Measurements from ENCODE around the gene SLC18A3.

SLC18A3 gene

GRCh38 chr10:49610114-49610457, at the start of gene SLC18A3:
SLC18A3 (plus strand) TSS chr10:49610310; CDS start chr10:49610741, 431 bp downstream.
- no peak for DNase-seq (ENCODE audit: low read depth in 2 of 2)

- no peak for DNase-seq (ENCODE audit: low read depth in 2 of 2)
These were observed 49.6 kb upstream of the SLC18A3 start for GRCh38 chr10:49560526-49560925.

GRCh38 chr10:49562893-49563292, 47.2 kb upstream of the SLC18A3 start:
- DNase-seq (ENCODE audit: low read depth in 2 of 2) = no peak

GRCh38 chr10:49564461-49565009, 45.6 kb upstream of the SLC18A3 start:
- DNase-seq (ENCODE audit: low read depth in 2 of 2) = no peak

GRCh38 chr10:49567810-49568209, 42.3 kb upstream of the SLC18A3 start:
- DNase-seq (ENCODE audit: low read depth in 2 of 2) = no peak

- no peak for DNase-seq (ENCODE audit: low read depth in 2 of 2)
These were observed 41.9 kb upstream of the SLC18A3 start for GRCh38 chr10:49568235-49568634.

GRCh38 chr10:49569031-49569631, 41.0 kb upstream of the SLC18A3 start:
- DNase-seq (ENCODE audit: low read depth in 2 of 2) = no peak

- no peak for DNase-seq (ENCODE audit: low read depth in 2 of 2)
These were observed 38.7 kb upstream of the SLC18A3 start for GRCh38 chr10:49571388-49571787.

GRCh38 chr10:49572594-49573114, 37.5 kb upstream of the SLC18A3 start:
- no peak for DNase-seq (ENCODE audit: low read depth in 2 of 2)

GRCh38 chr10:49575489-49576072, 34.5 kb upstream of the SLC18A3 start:
- DNase-seq (ENCODE audit: low read depth in 2 of 2) = no peak

- no peak for DNase-seq (ENCODE audit: low read depth in 2 of 2)
These were observed 32.8 kb upstream of the SLC18A3 start for GRCh38 chr10:49577182-49577925.

- no peak for DNase-seq (ENCODE audit: low read depth in 2 of 2)
These were observed 31.7 kb upstream of the SLC18A3 start for GRCh38 chr10:49578392-49578791.

GRCh38 chr10:49579621-49580020, 30.5 kb upstream of the SLC18A3 start:
- no peak for DNase-seq (ENCODE audit: low read depth in 2 of 2)

- DNase-seq (ENCODE audit: low read depth in 2 of 2) = no peak
These were observed 24.7 kb upstream of the SLC18A3 start for GRCh38 chr10:49585387-49585786.

- DNase-seq (ENCODE audit: low read depth in 2 of 2) = no peak
These were observed 22.1 kb upstream of the SLC18A3 start for GRCh38 chr10:49587981-49588380.

- peak; percentile 31 to 41 for DNase-seq (ENCODE audit: low read depth in 2 of 2)
These were observed 17.2 kb upstream of the SLC18A3 start for GRCh38 chr10:49592726-49593563.

GRCh38 chr10:49593564-49593875, 16.6 kb upstream of the SLC18A3 start:
- no peak for DNase-seq (ENCODE audit: low read depth in 2 of 2)

- DNase-seq (ENCODE audit: low read depth in 2 of 2) = no peak
These were observed 16.1 kb upstream of the SLC18A3 start for GRCh38 chr10:49593998-49594397.

- no peak for DNase-seq (ENCODE audit: low read depth in 2 of 2)
These were observed 15.5 kb upstream of the SLC18A3 start for GRCh38 chr10:49594594-49594993.

- no peak for DNase-seq (ENCODE audit: low read depth in 2 of 2)
These were observed 15.0 kb upstream of the SLC18A3 start for GRCh38 chr10:49595003-49595712.

All from stimulated activated CD4-positive, alpha-beta T cell treated with anti-CD3 and anti-CD28 coated beads, Interleukin-1b, Interleukin-23, amount 100 ng/mL, for 4 hours (primary cell).